ENCODE measurements around the gene PSMG4.

The PSMG4 gene

DNA sequence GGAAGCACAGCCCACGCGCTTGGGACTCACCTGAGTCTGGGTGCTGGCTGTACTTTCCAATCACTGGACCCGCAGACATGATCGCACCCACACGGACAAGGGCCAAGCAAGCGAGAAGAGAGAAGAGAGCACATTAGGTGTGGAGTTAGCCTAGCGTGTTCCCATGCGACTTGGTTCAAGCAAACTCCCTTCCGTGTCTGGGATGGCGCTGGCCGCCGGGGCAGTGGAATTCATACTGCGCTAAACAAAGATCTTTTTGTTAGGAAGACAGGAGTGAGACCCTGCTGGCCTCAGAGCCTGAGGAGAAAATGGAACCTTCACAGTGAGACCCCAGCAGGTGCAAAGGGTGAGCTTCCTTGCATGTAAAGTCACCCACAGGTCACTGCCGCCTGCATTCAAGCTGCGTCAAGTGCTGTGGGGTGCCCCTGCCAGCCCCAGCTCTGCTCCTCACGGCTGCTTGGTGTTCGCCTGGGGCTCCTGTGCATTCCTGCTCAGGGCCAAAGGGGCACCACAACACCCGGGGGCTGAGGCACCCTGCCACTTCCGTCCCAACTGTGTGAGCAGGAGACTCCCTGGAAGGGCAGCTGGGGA, 26.4 kb downstream of the PSMG4 start:
- no peak overlapping the region for H3K4me3 ChIP-seq (ENCODE audit: low read length)
- no peaks in the 10 kb centered on the region for H3K9me3 ChIP-seq (ENCODE audit: control insufficient read depth, insufficient read depth, low read length)
- no peaks in the 10 kb centered on the region for H3K4me1 ChIP-seq (ENCODE audit: control insufficient read depth, low read length)
- TF ChIP-seq, protein P1, sequence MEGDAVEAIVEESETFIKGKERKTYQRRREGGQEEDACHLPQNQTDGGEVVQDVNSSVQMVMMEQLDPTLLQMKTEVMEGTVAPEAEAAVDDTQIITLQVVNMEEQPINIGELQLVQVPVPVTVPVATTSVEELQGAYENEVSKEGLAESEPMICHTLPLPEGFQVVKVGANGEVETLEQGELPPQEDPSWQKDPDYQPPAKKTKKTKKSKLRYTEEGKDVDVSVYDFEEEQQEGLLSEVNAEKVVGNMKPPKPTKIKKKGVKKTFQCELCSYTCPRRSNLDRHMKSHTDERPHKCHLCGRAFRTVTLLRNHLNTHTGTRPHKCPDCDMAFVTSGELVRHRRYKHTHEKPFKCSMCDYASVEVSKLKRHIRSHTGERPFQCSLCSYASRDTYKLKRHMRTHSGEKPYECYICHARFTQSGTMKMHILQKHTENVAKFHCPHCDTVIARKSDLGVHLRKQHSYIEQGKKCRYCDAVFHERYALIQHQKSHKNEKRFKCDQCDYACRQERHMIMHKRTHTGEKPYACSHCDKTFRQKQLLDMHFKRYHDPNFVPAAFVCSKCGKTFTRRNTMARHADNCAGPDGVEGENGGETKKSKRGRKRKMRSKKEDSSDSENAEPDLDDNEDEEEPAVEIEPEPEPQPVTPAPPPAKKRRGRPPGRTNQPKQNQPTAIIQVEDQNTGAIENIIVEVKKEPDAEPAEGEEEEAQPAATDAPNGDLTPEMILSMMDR (IDR thresholded peaks at IDR 0.05; ENCODE audit: low read depth, low read length, poor library complexity, severe bottlenecking), result no peak
- TF ChIP-seq EZH2phosphoT487 (IDR thresholded peaks at IDR 0.05; ENCODE audit: borderline replicate concordance, low read length), result no peak
- H3F3A ChIP-seq (ENCODE audit: control insufficient read depth, insufficient read depth), result no peaks in the 10 kb centered on the region
- no peaks in the 10 kb centered on the region for H3K27me3 ChIP-seq (ENCODE audit: control insufficient read depth, low read length)
- no peaks in the 10 kb centered on the region for H3K9me2 ChIP-seq (replicated peaks; ENCODE audit: control insufficient read depth, low read length)
- no peak overlapping the region for H3K27ac ChIP-seq (ENCODE audit: low read depth, low read length)
- H3K36me3 ChIP-seq (ENCODE audit: control insufficient read depth, low read length), result no peaks in the 10 kb centered on the region
- H3K79me2 ChIP-seq (ENCODE audit: control insufficient read depth, low read length), result no peaks in the 10 kb centered on the region
- H3K4me2 ChIP-seq (ENCODE audit: low read length), result no peak overlapping the region
- no peaks in the 10 kb centered on the region for H4K20me1 ChIP-seq (ENCODE audit: control insufficient read depth, insufficient read depth, low read depth, low read length)

DNA sequence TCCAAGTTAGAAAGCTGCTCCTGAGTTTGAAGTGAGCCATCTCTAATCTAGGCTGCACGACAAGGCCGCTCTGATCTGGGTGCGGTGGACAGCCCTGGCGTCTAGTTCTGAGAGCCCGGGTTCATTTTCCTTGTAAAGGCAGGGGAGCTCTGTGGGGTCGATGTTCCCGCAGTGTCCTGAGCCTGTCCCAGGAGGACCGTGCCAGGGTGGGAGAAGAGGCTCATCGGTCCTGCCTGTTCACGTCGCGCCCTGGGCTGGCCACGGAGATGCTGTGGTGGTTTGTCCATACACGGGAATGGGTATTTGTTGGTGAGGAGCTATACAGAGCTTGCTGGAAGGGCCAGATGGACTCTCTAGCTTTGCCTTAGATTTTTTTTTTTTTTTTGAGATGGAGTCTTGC, 27.0 kb downstream of the PSMG4 start:
- no peak overlapping the region for H3K27ac ChIP-seq (ENCODE audit: low read depth, low read length)

DNA sequence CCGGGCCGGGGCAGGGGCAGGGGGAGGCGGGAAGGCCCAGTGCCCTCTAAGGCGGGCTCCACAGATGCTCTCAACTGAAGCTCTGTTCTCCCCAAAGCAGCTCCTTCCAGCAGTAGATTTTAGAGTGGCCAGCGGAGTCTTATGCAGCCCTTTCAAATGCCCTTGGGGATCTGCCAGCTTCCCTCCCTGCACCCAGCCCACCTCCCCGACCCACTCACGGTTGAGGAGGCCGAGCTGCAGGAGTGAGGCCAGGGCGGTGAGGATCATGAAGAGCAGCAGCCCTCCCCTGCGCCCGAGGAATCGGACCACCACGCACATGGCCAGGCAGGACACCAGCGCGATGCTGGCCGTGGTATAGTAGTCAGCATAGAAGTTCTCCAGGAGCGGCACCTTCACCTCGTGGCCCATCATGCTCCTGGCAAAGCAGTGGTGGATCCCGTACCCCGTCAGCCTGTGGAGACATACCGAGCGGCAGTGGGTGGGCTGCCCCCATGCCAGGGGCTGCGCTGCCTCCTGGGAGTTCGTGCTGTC, 28.0 kb downstream of the PSMG4 start:
- H3K36me3 ChIP-seq (ENCODE audit: control insufficient read depth, low read length), result no peaks in the 10 kb centered on the region
- H3K9me3 ChIP-seq (ENCODE audit: control insufficient read depth, insufficient read depth, low read length), result no peaks in the 10 kb centered on the region
- no peak overlapping the region for H3K4me2 ChIP-seq (ENCODE audit: low read length)
- H3K27me3 ChIP-seq (ENCODE audit: control insufficient read depth, low read length), result no peaks in the 10 kb centered on the region
- TF ChIP-seq, protein P1 (IDR thresholded peaks at IDR 0.05; ENCODE audit: low read depth, low read length, poor library complexity, severe bottlenecking), result no peak
- no peak for TF ChIP-seq EZH2phosphoT487 (IDR thresholded peaks at IDR 0.05; ENCODE audit: borderline replicate concordance, low read length)
- H3F3A ChIP-seq (ENCODE audit: control insufficient read depth, insufficient read depth), result no peaks in the 10 kb centered on the region
- H3K27ac ChIP-seq (ENCODE audit: low read depth, low read length), result no peak overlapping the region
- no peaks in the 10 kb centered on the region for H3K79me2 ChIP-seq (ENCODE audit: control insufficient read depth, low read length)
- no peaks in the 10 kb centered on the region for H3K9me2 ChIP-seq (replicated peaks; ENCODE audit: control insufficient read depth, low read length)
- H3K4me1 ChIP-seq (ENCODE audit: control insufficient read depth, low read length), result no peaks in the 10 kb centered on the region
- H3K4me3 ChIP-seq (ENCODE audit: low read length), result no peak overlapping the region
- no peaks in the 10 kb centered on the region for H4K20me1 ChIP-seq (ENCODE audit: control insufficient read depth, insufficient read depth, low read depth, low read length)

More for the DNA sequence above, 27.0 kb downstream of the PSMG4 start:
- H4K20me1 ChIP-seq (ENCODE audit: control insufficient read depth, insufficient read depth, low read depth, low read length), result no peaks in the 10 kb centered on the region
- no peaks in the 10 kb centered on the region for H3K9me2 ChIP-seq (replicated peaks; ENCODE audit: control insufficient read depth, low read length)
- H3F3A ChIP-seq (ENCODE audit: control insufficient read depth, insufficient read depth), result no peaks in the 10 kb centered on the region
- no peaks in the 10 kb centered on the region for H3K27me3 ChIP-seq (ENCODE audit: control insufficient read depth, low read length)
- no peaks in the 10 kb centered on the region for H3K36me3 ChIP-seq (ENCODE audit: control insufficient read depth, low read length)
- TF ChIP-seq, protein P1 (IDR thresholded peaks at IDR 0.05; ENCODE audit: low read depth, low read length, poor library complexity, severe bottlenecking), result no peak
- no peak for TF ChIP-seq EZH2phosphoT487 (IDR thresholded peaks at IDR 0.05; ENCODE audit: borderline replicate concordance, low read length)
- H3K4me2 ChIP-seq (ENCODE audit: low read length), result no peak overlapping the region
- H3K79me2 ChIP-seq (ENCODE audit: control insufficient read depth, low read length), result no peaks in the 10 kb centered on the region
- no peaks in the 10 kb centered on the region for H3K9me3 ChIP-seq (ENCODE audit: control insufficient read depth, insufficient read depth, low read length)
- H3K4me1 ChIP-seq (ENCODE audit: control insufficient read depth, low read length), result no peaks in the 10 kb centered on the region
- no peak overlapping the region for H3K4me3 ChIP-seq (ENCODE audit: low read length)
